Neural cell (in vitro differentiated cells): ENCODE measurements around the gene GDF9. TPM values are rescaled to one million over a fixed set of nuclear protein-coding genes. Genes with fewer than 3 reads are reported as not detected.
A peak's percentile ranks its signal among the peaks of the same experiment; 100 is the strongest.

Source experiments
- H2AFZ ChIP-seq: fragments of 200-600, 300-800 bp; sonication (generic), shearing (Covaris generic); 2 replicates; pipeline ENCODE4 v1.6.0; 2014; ENCODE audit warnings: low read depth, mild to moderate bottlenecking, antibody characterized with exemption, low read length, moderate library complexity
- H3F3A ChIP-seq: fragments of 200-600 bp; shearing (Covaris generic); 2 replicates; pipeline ENCODE4 v1.6.1; 2016; ENCODE audit warnings: mild to moderate bottlenecking, moderate library complexity, mixed read lengths, antibody characterized with exemption, low read length; ENCODE audit not compliant: insufficient read depth, poor library complexity, severe bottlenecking
- H3K27ac ChIP-seq: fragments of 200-600, 300-800 bp; sonication (generic), shearing (Covaris generic); 2 replicates; pipeline ENCODE4 v1.5.1; 2014; ENCODE audit warnings: mild to moderate bottlenecking, low read length, moderate library complexity
- H3K27me3 ChIP-seq: fragments of 300-800, 200-600 bp; sonication (generic), shearing (Covaris generic); 2 replicates; pipeline ENCODE4 v1.6.0; 2014; ENCODE audit warnings: mild to moderate bottlenecking, low read depth, low read length, moderate library complexity; ENCODE audit not compliant: insufficient read depth
- H3K36me3 ChIP-seq: fragments of 300-800, 200-600 bp; sonication (generic), shearing (Covaris generic); 2 replicates; pipeline ENCODE4 v1.5.1; 2014; ENCODE audit warnings: mild to moderate bottlenecking, antibody characterized with exemption, low read length, moderate library complexity; ENCODE audit not compliant: insufficient read depth
- H3K4me2 ChIP-seq: fragments of 300-800, 200-600 bp; sonication (generic), shearing (Covaris generic); 2 replicates; pipeline ENCODE4 v1.6.0; 2014; ENCODE audit warnings: mild to moderate bottlenecking, low read length
- H3K4me3 ChIP-seq: fragments of 300-800, 200-600 bp; sonication (generic), shearing (Covaris generic); 2 replicates; pipeline ENCODE4 v1.5.1; 2014; ENCODE audit warnings: mild to moderate bottlenecking, low read length, moderate library complexity
- H3K79me2 ChIP-seq: fragments of 200-600 bp; shearing (Covaris generic); replicated peaks from 2 replicates; pipeline ENCODE4 v1.6.0; 2014; ENCODE audit warnings: mild to moderate bottlenecking, low read length, moderate library complexity; ENCODE audit not compliant: insufficient read depth
- H3K9ac ChIP-seq: fragments of 300-800, 200-600 bp; sonication (generic), shearing (Covaris generic); 2 replicates; pipeline ENCODE4 v1.6.1; 2016; ENCODE audit warnings: mild to moderate bottlenecking, low read length, mixed read lengths
- H3K9me2 ChIP-seq: fragments of 200-600 bp; shearing (Covaris generic); 2 replicates; pipeline ENCODE4 v1.6.1; 2016; ENCODE audit warnings: mild to moderate bottlenecking, low read length, mixed read lengths; ENCODE audit not compliant: insufficient read depth
- H3K9me3 ChIP-seq: fragments of 200-600, 300-800 bp; sonication (generic), shearing (Covaris generic); 2 replicates; pipeline ENCODE4 v1.6.1; 2016; ENCODE audit warnings: mild to moderate bottlenecking, mixed run types, low read length, moderate library complexity, mixed read lengths
- H4K20me1 ChIP-seq: fragments of 200-600 bp; shearing (Covaris generic); 2 replicates; pipeline ENCODE4 v1.6.1; 2016; ENCODE audit warnings: mild to moderate bottlenecking, mixed run types; ENCODE audit not compliant: insufficient read depth
- EP300 ChIP-seq: fragments of 450-650 bp; conservative IDR thresholded peaks from 2 replicates; pipeline ENCODE4 v1.6.1; 2014; ENCODE audit warnings: antibody characterized with exemption, mild to moderate bottlenecking, moderate library complexity; ENCODE audit not compliant: poor library complexity, severe bottlenecking
- EZH2 ChIP-seq: fragments of 200-600, 300-800 bp; shearing (Covaris generic), sonication (generic); IDR thresholded peaks from 2 replicates; pipeline ENCODE4 v1.6.1; 2014; ENCODE audit warnings: antibody characterized with exemption, low read length, borderline replicate concordance, mild to moderate bottlenecking; ENCODE audit not compliant: insufficient read depth, poor library complexity, severe bottlenecking
- MXI1 ChIP-seq: fragments of 450-650 bp; conservative IDR thresholded peaks from 2 replicates; pipeline ENCODE4 v1.6.1; 2014; ENCODE audit warnings: antibody characterized with exemption, mild to moderate bottlenecking; ENCODE audit not compliant: poor library complexity, severe bottlenecking
- POLR2AphosphoS5 ChIP-seq: IDR thresholded peaks from 2 replicates; pipeline ENCODE4 v1.6.1; 2012
- RAD21 ChIP-seq: fragments of 450-650 bp; conservative IDR thresholded peaks from 2 replicates; pipeline ENCODE4 v1.6.1; 2014; ENCODE audit warnings: antibody characterized with exemption, mild to moderate bottlenecking, moderate library complexity
- SMC3 ChIP-seq: fragments of 450-650 bp; conservative IDR thresholded peaks from 2 replicates; pipeline ENCODE4 v1.6.1; 2014; ENCODE audit warnings: antibody characterized with exemption, mild to moderate bottlenecking, moderate library complexity; ENCODE audit not compliant: poor library complexity
- TAF1 ChIP-seq: IDR thresholded peaks from 2 replicates; pipeline ENCODE4 v1.6.1; 2012; ENCODE audit warnings: low read depth
- polyA plus RNA-seq: library from polyadenylated mRNA; depleted of rRNA; stranded (reverse); fragments of >200 nt; gene quantifications from 2 replicates; pipeline ENCODE4 v1.2.3, GENCODE V29; 2014
- TF ChIP-seq, protein P1 (sequence below): IDR thresholded peaks from 2 replicates; pipeline ENCODE4 v1.6.1; 2012; ENCODE audit warnings: borderline replicate concordance
- TF ChIP-seq, protein P2 (sequence below): fragments of 450-650 bp; IDR thresholded peaks from 2 replicates; pipeline ENCODE4 v1.5.1; 2014; ENCODE audit warnings: antibody characterized with exemption, mild to moderate bottlenecking, moderate library complexity; ENCODE audit not compliant: poor library complexity, severe bottlenecking

Gene GDF9
- polyA plus RNA-seq, 1 donor from 2014 or later: 5.1 TPM

DNA sequence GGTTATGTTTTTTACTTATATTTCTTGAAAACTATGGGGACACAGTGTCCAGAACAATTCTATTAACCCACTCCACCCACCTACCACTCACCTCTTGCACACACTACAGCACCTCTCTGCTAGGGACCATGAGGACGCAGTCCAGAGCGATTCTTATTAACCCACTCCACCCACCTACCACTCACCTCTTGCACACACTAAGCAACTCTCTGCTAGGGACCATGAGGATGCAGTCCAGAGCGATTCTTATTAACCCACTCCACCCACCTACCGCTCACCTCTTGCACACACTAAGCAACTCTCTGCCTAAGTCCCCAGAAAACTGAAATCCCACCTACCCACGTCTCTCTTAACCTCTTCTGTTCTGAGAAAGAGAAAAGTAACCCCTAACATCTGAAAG, 33.7 kb downstream of the GDF9 start:
- H4K20me1 ChIP-seq: no peaks in the 10 kb centered on the region
- H2AFZ ChIP-seq: no peak overlapping the region
- H3K27ac ChIP-seq: no peak overlapping the region

DNA sequence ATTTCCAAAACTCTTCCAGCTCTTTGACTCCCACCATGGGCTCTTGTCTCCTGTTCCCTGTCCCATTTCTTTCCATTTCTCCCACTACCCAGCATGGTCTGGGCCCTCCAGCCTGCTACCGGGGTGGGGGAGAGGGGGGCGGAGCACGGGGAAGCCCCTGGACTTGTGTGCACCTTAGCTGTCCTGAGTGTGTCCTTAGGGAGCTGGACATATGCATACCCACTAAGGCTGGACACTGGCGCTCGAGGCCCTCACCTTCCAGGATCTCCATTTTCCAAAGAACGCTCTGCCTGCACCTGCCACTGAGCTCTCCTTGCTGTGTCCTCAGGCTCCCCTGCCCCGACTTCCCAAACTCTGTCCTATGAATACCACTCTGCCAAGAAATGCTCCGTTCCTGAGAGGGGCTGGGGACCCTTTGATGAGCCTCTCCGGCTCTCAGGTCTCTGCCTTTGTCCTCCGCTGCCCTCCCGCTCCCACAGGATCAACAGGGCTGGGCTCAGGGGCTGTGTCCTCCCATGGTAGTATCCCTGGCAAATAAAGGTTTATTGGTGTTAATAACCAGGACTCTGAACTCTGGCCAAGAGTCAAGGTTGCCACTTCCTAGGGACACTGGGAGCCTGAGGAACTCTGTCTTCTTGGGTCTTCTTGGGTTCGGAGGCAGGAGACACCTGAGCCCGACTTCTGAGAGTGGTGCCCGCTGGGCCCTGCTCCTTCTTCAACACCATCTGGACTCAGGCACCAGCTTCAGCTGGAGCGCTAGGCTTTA, 35.0 kb downstream of the GDF9 start:
- Histone ChIP-seq H3K9me3 (no peaks in the 10 kb centered on the region), H3F3A (no peaks in the 10 kb centered on the region), H3K27ac (no peak overlapping the region), H3K9me2 (no peaks in the 10 kb centered on the region), H3K4me3 (peak overlapping the region; percentile 65), H3K79me2 (no peaks in the 10 kb centered on the region), H3K27me3 (peaks cover 53% of the 10 kb centered on the region), H2AFZ (no peak overlapping the region), H3K36me3 (no peaks in the 10 kb centered on the region), H4K20me1 (no peaks in the 10 kb centered on the region), H3K4me2 (no peak overlapping the region), H3K9ac (no peak overlapping the region)
- TF ChIP-seq, protein P1, sequence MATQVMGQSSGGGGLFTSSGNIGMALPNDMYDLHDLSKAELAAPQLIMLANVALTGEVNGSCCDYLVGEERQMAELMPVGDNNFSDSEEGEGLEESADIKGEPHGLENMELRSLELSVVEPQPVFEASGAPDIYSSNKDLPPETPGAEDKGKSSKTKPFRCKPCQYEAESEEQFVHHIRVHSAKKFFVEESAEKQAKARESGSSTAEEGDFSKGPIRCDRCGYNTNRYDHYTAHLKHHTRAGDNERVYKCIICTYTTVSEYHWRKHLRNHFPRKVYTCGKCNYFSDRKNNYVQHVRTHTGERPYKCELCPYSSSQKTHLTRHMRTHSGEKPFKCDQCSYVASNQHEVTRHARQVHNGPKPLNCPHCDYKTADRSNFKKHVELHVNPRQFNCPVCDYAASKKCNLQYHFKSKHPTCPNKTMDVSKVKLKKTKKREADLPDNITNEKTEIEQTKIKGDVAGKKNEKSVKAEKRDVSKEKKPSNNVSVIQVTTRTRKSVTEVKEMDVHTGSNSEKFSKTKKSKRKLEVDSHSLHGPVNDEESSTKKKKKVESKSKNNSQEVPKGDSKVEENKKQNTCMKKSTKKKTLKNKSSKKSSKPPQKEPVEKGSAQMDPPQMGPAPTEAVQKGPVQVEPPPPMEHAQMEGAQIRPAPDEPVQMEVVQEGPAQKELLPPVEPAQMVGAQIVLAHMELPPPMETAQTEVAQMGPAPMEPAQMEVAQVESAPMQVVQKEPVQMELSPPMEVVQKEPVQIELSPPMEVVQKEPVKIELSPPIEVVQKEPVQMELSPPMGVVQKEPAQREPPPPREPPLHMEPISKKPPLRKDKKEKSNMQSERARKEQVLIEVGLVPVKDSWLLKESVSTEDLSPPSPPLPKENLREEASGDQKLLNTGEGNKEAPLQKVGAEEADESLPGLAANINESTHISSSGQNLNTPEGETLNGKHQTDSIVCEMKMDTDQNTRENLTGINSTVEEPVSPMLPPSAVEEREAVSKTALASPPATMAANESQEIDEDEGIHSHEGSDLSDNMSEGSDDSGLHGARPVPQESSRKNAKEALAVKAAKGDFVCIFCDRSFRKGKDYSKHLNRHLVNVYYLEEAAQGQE: no peak
- TF ChIP-seq EZH2 (no peak), TAF1 (no peak), RAD21 (no peak), POLR2AphosphoS5 (no peak), MXI1 (no peak), EP300 (no peak), SMC3 (no peak)
- TF ChIP-seq, protein P2, sequence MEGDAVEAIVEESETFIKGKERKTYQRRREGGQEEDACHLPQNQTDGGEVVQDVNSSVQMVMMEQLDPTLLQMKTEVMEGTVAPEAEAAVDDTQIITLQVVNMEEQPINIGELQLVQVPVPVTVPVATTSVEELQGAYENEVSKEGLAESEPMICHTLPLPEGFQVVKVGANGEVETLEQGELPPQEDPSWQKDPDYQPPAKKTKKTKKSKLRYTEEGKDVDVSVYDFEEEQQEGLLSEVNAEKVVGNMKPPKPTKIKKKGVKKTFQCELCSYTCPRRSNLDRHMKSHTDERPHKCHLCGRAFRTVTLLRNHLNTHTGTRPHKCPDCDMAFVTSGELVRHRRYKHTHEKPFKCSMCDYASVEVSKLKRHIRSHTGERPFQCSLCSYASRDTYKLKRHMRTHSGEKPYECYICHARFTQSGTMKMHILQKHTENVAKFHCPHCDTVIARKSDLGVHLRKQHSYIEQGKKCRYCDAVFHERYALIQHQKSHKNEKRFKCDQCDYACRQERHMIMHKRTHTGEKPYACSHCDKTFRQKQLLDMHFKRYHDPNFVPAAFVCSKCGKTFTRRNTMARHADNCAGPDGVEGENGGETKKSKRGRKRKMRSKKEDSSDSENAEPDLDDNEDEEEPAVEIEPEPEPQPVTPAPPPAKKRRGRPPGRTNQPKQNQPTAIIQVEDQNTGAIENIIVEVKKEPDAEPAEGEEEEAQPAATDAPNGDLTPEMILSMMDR: no peak

More for the DNA sequence above, 33.7 kb downstream of the GDF9 start:
- Histone ChIP-seq H3K9me3 (no peaks in the 10 kb centered on the region), H3K9me2 (no peaks in the 10 kb centered on the region), H3K36me3 (no peaks in the 10 kb centered on the region), H3F3A (no peaks in the 10 kb centered on the region), H3K4me3 (no peak overlapping the region), H3K27me3 (peaks cover 40% of the 10 kb centered on the region), H3K4me2 (no peak overlapping the region), H3K9ac (no peak overlapping the region), H3K79me2 (no peaks in the 10 kb centered on the region)
- TF ChIP-seq MXI1: no peak
- TF ChIP-seq, protein P2: no peak
- TF ChIP-seq POLR2AphosphoS5: no peak
- no peak for TF ChIP-seq EZH2
- no peak for TF ChIP-seq SMC3
- TF ChIP-seq TAF1: no peak
- TF ChIP-seq EP300: no peak
- TF ChIP-seq RAD21: no peak
